SK-N-SH treated with all-trans-retinoic acid at 6 μM for 48 hours (cell line): Measurements from ENCODE around the gene ARL16.

Source experiments
- ATAC-seq: fragments of 200-7000 bp; cut with Tn5 transposase; 3 replicates; pipeline ENCODE4 v1.9.1; 2020; ENCODE audit warnings: mild to moderate bottlenecking, moderate library complexity
- ARNTL ChIP-seq: fragments of 450-650 bp; formaldehyde crosslinking; IDR thresholded peaks from 2 replicates; pipeline ENCODE4 v1.5.0; 2020; ENCODE audit warnings: low read depth, mild to moderate bottlenecking, moderate library complexity, borderline replicate concordance
- BACH2 ChIP-seq: fragments of 250-450 bp; sonication (Bioruptor Pico); IDR thresholded peaks from 2 replicates; pipeline ENCODE4 v1.9.0; 2021; ENCODE audit warnings: mild to moderate bottlenecking, borderline replicate concordance
- CSDC2 ChIP-seq: fragments of 250-450 bp; sonication (Bioruptor Pico); IDR thresholded peaks from 2 replicates; pipeline ENCODE4 v1.5.0; 2020; ENCODE audit warnings: mild to moderate bottlenecking, moderate library complexity
- CSRNP3 ChIP-seq: fragments of 250-450 bp; sonication (Bioruptor Pico); IDR thresholded peaks from 2 replicates; pipeline ENCODE4 v1.5.1; 2021; ENCODE audit warnings: mild to moderate bottlenecking, moderate library complexity
- ESRRG ChIP-seq: fragments of 250-450 bp; sonication (Bioruptor Pico); IDR thresholded peaks from 2 replicates; pipeline ENCODE4 v1.6.1; 2021; ENCODE audit warnings: mild to moderate bottlenecking
- GLIS3 ChIP-seq: fragments of 250-450 bp; sonication (Bioruptor Pico); IDR thresholded peaks from 2 replicates; pipeline ENCODE4 v1.5.0; 2020; ENCODE audit warnings: mild to moderate bottlenecking, moderate library complexity
- ISL1 ChIP-seq: fragments of 250-450 bp; sonication (Bioruptor Pico); IDR thresholded peaks from 2 replicates; pipeline ENCODE4 v2.1.2; 2022; ENCODE audit warnings: mild to moderate bottlenecking, moderate library complexity
- OSR1 ChIP-seq: fragments of 250-450 bp; sonication (Bioruptor Pico); IDR thresholded peaks from 2 replicates; pipeline ENCODE4 v1.8.0; 2022; ENCODE audit warnings: moderate library complexity, mild to moderate bottlenecking, inconsistent platforms
- POU6F1 ChIP-seq: fragments of 250-450 bp; sonication (Bioruptor Pico); IDR thresholded peaks from 2 replicates; pipeline ENCODE4 v1.8.0; 2021; ENCODE audit warnings: low read depth, mild to moderate bottlenecking, moderate library complexity, borderline replicate concordance
- PPARA ChIP-seq: fragments of 250-450 bp; sonication (Bioruptor Pico); IDR thresholded peaks from 2 replicates; pipeline ENCODE4 v1.5.0; 2020; ENCODE audit warnings: mild to moderate bottlenecking, borderline replicate concordance
- RARB ChIP-seq: fragments of 250-450 bp; sonication (Bioruptor Pico); IDR thresholded peaks from 2 replicates; pipeline ENCODE4 v1.8.0; 2021; ENCODE audit warnings: mild to moderate bottlenecking, moderate library complexity
- SNAI2 ChIP-seq: fragments of 250-450 bp; sonication (Bioruptor Pico); IDR thresholded peaks from 2 replicates; pipeline ENCODE4 v1.5.0; 2020; ENCODE audit warnings: mild to moderate bottlenecking, moderate library complexity
- TOX ChIP-seq: fragments of 250-450 bp; sonication (Bioruptor Pico); IDR thresholded peaks from 2 replicates; pipeline ENCODE4 v1.8.0; 2021; ENCODE audit warnings: mild to moderate bottlenecking, moderate library complexity, borderline replicate concordance
- ZC3H10 ChIP-seq: fragments of 250-450 bp; sonication (Bioruptor Pico); IDR thresholded peaks from 2 replicates; pipeline ENCODE4 v1.5.1; 2021; ENCODE audit warnings: mild to moderate bottlenecking, moderate library complexity
- ZFP3 ChIP-seq: fragments of 250-450 bp; sonication (Bioruptor Pico); IDR thresholded peaks from 2 replicates; pipeline ENCODE4 v1.5.0; 2020; ENCODE audit warnings: mild to moderate bottlenecking, moderate library complexity
- ZFP30 ChIP-seq: fragments of 450-650 bp; formaldehyde crosslinking; IDR thresholded peaks from 2 replicates; pipeline ENCODE4 v1.5.0; 2022; ENCODE audit warnings: mild to moderate bottlenecking, moderate library complexity
- ZNF70 ChIP-seq: fragments of 450-650 bp; formaldehyde crosslinking; IDR thresholded peaks from 2 replicates; pipeline ENCODE4 v1.5.0; 2020; ENCODE audit warnings: mild to moderate bottlenecking, moderate library complexity
- ZNF8 ChIP-seq: fragments of 450-650 bp; formaldehyde crosslinking; IDR thresholded peaks from 2 replicates; pipeline ENCODE4 v1.5.0; 2020; ENCODE audit warnings: mild to moderate bottlenecking, moderate library complexity
- TF ChIP-seq, protein P1 (sequence below): fragments of 250-450 bp; sonication (Bioruptor Pico); IDR thresholded peaks from 2 replicates; pipeline ENCODE4 v1.8.0; 2020; ENCODE audit warnings: mild to moderate bottlenecking, moderate library complexity, borderline replicate concordance
- TF ChIP-seq, protein P2 (sequence below): fragments of 250-450 bp; sonication (Bioruptor Pico); IDR thresholded peaks from 2 replicates; pipeline ENCODE4 v1.5.0; 2020; ENCODE audit warnings: mild to moderate bottlenecking, moderate library complexity

The ARL16 gene

GRCh38 chr17:81662002-81662401 is 21.6 kb downstream of the ARL16 start:
- ATAC-seq, result no peak
- no peak for TF ChIP-seq ZFP30
- no peak for TF ChIP-seq ESRRG
- TF ChIP-seq, protein P1, sequence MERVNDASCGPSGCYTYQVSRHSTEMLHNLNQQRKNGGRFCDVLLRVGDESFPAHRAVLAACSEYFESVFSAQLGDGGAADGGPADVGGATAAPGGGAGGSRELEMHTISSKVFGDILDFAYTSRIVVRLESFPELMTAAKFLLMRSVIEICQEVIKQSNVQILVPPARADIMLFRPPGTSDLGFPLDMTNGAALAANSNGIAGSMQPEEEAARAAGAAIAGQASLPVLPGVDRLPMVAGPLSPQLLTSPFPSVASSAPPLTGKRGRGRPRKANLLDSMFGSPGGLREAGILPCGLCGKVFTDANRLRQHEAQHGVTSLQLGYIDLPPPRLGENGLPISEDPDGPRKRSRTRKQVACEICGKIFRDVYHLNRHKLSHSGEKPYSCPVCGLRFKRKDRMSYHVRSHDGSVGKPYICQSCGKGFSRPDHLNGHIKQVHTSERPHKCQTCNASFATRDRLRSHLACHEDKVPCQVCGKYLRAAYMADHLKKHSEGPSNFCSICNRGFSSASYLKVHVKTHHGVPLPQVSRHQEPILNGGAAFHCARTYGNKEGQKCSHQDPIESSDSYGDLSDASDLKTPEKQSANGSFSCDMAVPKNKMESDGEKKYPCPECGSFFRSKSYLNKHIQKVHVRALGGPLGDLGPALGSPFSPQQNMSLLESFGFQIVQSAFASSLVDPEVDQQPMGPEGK (CRISPR knock-in tag), result no peak
- TF ChIP-seq ZNF70 (CRISPR knock-in tag), result no peak
- no peak for TF ChIP-seq ZC3H10 (CRISPR knock-in tag)
- TF ChIP-seq ZFP3 (CRISPR knock-in tag), result no peak
- no peak for TF ChIP-seq ZNF8 (CRISPR knock-in tag)
- TF ChIP-seq RARB (CRISPR knock-in tag), result no peak

GRCh38 chr17:81660441-81660840 is 23.2 kb downstream of the ARL16 start:
- ATAC-seq, result no peak
- TF ChIP-seq RARB (CRISPR knock-in tag) (no peak), TOX (CRISPR knock-in tag) (no peak), CSRNP3 (CRISPR knock-in tag) (no peak), PPARA (CRISPR knock-in tag) (no peak)

DNA sequence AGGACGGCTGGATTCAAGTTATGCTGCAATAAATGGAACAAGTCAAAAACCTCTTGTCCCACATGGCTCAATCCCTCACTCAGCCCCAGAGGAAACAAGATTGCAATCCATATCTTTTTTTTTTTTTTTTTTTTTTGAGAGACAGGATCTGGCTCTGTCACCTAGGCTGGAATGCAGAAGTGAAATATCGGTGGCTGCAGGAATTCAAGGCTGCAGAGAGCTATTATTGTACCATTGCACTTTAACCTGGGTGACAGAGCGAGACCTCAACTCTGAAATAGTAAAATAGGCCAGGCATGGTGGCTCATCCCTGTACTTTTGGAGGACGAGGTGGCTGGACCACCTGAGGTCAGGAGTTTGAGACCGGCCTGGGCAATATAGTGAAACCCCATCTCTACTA is 24.6 kb downstream of the ARL16 start:
- ATAC-seq, result no peak
- TF ChIP-seq ESRRG (no peak), ZFP3 (CRISPR knock-in tag) (no peak), POU6F1 (no peak), OSR1 (CRISPR knock-in tag) (no peak), SNAI2 (CRISPR knock-in tag) (no peak), CSDC2 (CRISPR knock-in tag) (no peak), ARNTL (CRISPR knock-in tag) (no peak), RARB (CRISPR knock-in tag) (no peak), GLIS3 (CRISPR knock-in tag) (no peak), ISL1 (CRISPR knock-in tag) (no peak), BACH2 (CRISPR knock-in tag) (no peak)
- TF ChIP-seq, protein P2, sequence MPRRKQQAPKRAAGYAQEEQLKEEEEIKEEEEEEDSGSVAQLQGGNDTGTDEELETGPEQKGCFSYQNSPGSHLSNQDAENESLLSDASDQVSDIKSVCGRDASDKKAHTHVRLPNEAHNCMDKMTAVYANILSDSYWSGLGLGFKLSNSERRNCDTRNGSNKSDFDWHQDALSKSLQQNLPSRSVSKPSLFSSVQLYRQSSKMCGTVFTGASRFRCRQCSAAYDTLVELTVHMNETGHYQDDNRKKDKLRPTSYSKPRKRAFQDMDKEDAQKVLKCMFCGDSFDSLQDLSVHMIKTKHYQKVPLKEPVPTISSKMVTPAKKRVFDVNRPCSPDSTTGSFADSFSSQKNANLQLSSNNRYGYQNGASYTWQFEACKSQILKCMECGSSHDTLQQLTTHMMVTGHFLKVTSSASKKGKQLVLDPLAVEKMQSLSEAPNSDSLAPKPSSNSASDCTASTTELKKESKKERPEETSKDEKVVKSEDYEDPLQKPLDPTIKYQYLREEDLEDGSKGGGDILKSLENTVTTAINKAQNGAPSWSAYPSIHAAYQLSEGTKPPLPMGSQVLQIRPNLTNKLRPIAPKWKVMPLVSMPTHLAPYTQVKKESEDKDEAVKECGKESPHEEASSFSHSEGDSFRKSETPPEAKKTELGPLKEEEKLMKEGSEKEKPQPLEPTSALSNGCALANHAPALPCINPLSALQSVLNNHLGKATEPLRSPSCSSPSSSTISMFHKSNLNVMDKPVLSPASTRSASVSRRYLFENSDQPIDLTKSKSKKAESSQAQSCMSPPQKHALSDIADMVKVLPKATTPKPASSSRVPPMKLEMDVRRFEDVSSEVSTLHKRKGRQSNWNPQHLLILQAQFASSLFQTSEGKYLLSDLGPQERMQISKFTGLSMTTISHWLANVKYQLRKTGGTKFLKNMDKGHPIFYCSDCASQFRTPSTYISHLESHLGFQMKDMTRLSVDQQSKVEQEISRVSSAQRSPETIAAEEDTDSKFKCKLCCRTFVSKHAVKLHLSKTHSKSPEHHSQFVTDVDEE (CRISPR knock-in tag), result no peak
- TF ChIP-seq, protein P1 (CRISPR knock-in tag), result no peak

GRCh38 chr17:81656835-81657234 is 26.8 kb downstream of the ARL16 start:
- ATAC-seq, result no peak
- no peak for TF ChIP-seq PPARA (CRISPR knock-in tag)
- no peak for TF ChIP-seq GLIS3 (CRISPR knock-in tag)
- no peak for TF ChIP-seq POU6F1
- no peak for TF ChIP-seq BACH2 (CRISPR knock-in tag)
- TF ChIP-seq ZFP30, result no peak
- no peak for TF ChIP-seq ZNF8 (CRISPR knock-in tag)
- no peak for TF ChIP-seq ARNTL (CRISPR knock-in tag)
- TF ChIP-seq ZC3H10 (CRISPR knock-in tag), result no peak
- TF ChIP-seq CSDC2 (CRISPR knock-in tag), result no peak
- no peak for TF ChIP-seq ISL1 (CRISPR knock-in tag)
- TF ChIP-seq, protein P2 (CRISPR knock-in tag), result no peak
- TF ChIP-seq ZFP3 (CRISPR knock-in tag), result no peak
- no peak for TF ChIP-seq ESRRG
